Brain microvascular endothelial cell (primary cell): Measurements from ENCODE around the gene KCNJ2.

Source experiments
- DNase-seq: peaks from one replicate; pipeline ENCODE4 v3.0.0-alpha.2; 2020
- H3K27ac ChIP-seq: fragments of 250-450 bp; sonication (Bioruptor Pico); 2 replicates; pipeline ENCODE4 v1.5.1; 2020; ENCODE audit warnings: mild to moderate bottlenecking, moderate library complexity
- H3K27me3 ChIP-seq: fragments of 250-450 bp; sonication (Bioruptor Pico); replicated peaks from 2 replicates; pipeline ENCODE4 v1.5.1; 2020; ENCODE audit warnings: mild to moderate bottlenecking
- H3K36me3 ChIP-seq: fragments of 250-450 bp; sonication (Bioruptor Pico); replicated peaks from 2 replicates; pipeline ENCODE4 v1.5.1; 2020; ENCODE audit warnings: mild to moderate bottlenecking
- H3K4me3 ChIP-seq: 2 replicates; pipeline ENCODE4 v1.5.1; 2011; ENCODE audit warnings: low read depth, mild to moderate bottlenecking, control low read depth, low read length, moderate library complexity
- CTCF ChIP-seq: IDR thresholded peaks from 2 replicates; pipeline ENCODE4 v1.5.1; 2011; ENCODE audit warnings: low read depth, mild to moderate bottlenecking, moderate library complexity, low read length, control low read depth, inconsistent platforms; ENCODE audit errors: missing control alignments
- in situ Hi-C: cut with HindIII; loops from 2 replicates; pipeline ENCODE4 v1.10.0; 2017; ENCODE audit warnings: low sequenced_read_pairs, low pct_ligation_motif_present

The KCNJ2 gene

DNA sequence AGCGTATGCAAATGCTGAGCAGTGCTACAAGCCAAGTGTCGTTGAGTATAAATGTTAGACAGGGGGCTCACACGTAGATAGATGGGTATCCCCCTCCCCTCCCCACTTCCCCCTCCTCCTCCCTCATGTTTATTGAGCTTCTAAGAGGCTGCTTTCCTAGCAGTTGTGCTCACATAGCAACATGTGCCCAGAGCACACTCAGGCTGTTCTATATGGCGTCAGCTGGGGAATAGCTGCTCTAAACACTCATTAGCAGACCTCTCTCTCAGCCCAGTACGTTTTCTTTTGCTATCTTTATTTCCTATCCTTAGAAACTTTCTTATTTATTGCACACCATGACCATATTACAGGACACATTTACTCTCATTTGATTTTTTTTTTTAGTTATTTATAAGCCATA, 1.8 kb downstream of the KCNJ2 start:
- H3K4me3 ChIP-seq = no peak overlapping the region
- H3K27ac ChIP-seq = no peak overlapping the region
- no peaks in the 10 kb centered on the region for H3K36me3 ChIP-seq
- no peak for TF ChIP-seq CTCF
- H3K27me3 ChIP-seq = no peaks in the 10 kb centered on the region
- no peak for DNase-seq
- in situ Hi-C loops = no loop called here

GRCh38 chr17:70172449-70172848, 3.1 kb downstream of the KCNJ2 start:
- no peak overlapping the region for H3K4me3 ChIP-seq
- H3K36me3 ChIP-seq = no peaks in the 10 kb centered on the region
- no peaks in the 10 kb centered on the region for H3K27me3 ChIP-seq
- in situ Hi-C loops = no loop called here
- no peak for DNase-seq
- no peak for TF ChIP-seq CTCF
- H3K27ac ChIP-seq = no peak overlapping the region

- Histone ChIP-seq H3K4me3 (no peak overlapping the region), H3K27me3 (no peaks in the 10 kb centered on the region), H3K27ac (no peak overlapping the region), H3K36me3 (no peaks in the 10 kb centered on the region)
- TF ChIP-seq CTCF = no peak
- in situ Hi-C loops = no loop called here
- no peak for DNase-seq
Observed at GRCh38 chr17:70172923-70173322, 3.6 kb downstream of the KCNJ2 start.

DNA sequence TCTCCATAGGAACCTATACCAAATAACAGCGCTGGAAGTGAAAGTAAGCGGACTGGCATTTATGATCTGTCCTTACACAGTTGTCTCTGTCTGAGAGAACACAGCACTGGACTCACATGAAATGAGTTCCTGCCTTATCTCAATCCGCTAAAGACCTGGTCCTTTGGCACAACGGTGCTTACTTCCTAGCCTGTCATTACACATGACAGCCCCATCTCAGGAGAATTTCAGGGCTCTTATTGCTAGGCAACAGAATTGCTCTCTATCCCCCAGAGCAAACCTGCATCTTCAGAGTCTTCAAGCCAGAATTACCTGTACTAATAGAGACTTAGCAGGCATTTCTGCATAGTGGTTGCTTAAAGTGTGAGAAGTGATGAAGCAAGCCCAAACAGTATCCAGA, 4.3 kb downstream of the KCNJ2 start:
- no peak overlapping the region for H3K27ac ChIP-seq
- no peak for DNase-seq
- no peaks in the 10 kb centered on the region for H3K27me3 ChIP-seq
- no peak for TF ChIP-seq CTCF
- H3K36me3 ChIP-seq = no peaks in the 10 kb centered on the region
- in situ Hi-C loops = no loop called here
- H3K4me3 ChIP-seq = no peak overlapping the region

- no peak overlapping the region for H3K27ac ChIP-seq
- H3K4me3 ChIP-seq = no peak overlapping the region
- DNase-seq = no peak
- no peaks in the 10 kb centered on the region for H3K36me3 ChIP-seq
- no peak for TF ChIP-seq CTCF
- in situ Hi-C loops = no loop called here
- H3K27me3 ChIP-seq = no peaks in the 10 kb centered on the region
Observed at GRCh38 chr17:70181376-70181775, 12.0 kb downstream of the KCNJ2 start.

GRCh38 chr17:70181866-70182265, 12.5 kb downstream of the KCNJ2 start:
- H3K36me3 ChIP-seq = no peaks in the 10 kb centered on the region
- no peak for TF ChIP-seq CTCF
- no peak overlapping the region for H3K27ac ChIP-seq
- no peaks in the 10 kb centered on the region for H3K27me3 ChIP-seq
- no peak for DNase-seq
- no peak overlapping the region for H3K4me3 ChIP-seq
- in situ Hi-C loops = no loop called here
